ENCODE measurements around the gene CD207. TPM values are rescaled to one million over a fixed set of nuclear protein-coding genes. Genes with fewer than 3 reads are reported as not detected.

The CD207 gene
- total and polyA plus RNA-seq, 4 donors = not detected

- no peaks in the 10 kb centered on the region for H3K9me3 ChIP-seq (ENCODE audit: control insufficient read depth in 4 of 4, low read length in 3 of 4)
- TF ChIP-seq ATF3 (IDR thresholded peaks at IDR 0.05) = no peak
- TF ChIP-seq SP1 (IDR thresholded peaks at IDR 0.05) = no peak
- TF ChIP-seq RAD21 (IDR thresholded peaks at IDR 0.05) = no peak
- no peak for TF ChIP-seq FOXA1 (IDR thresholded peaks at IDR 0.05)
- no peak for TF ChIP-seq RXRA (IDR thresholded peaks at IDR 0.05)
- no peak for TF ChIP-seq MAX (IDR thresholded peaks at IDR 0.05)
- TF ChIP-seq REST (IDR thresholded peaks at IDR 0.05) = no peak
- TF ChIP-seq FOXA2 (IDR thresholded peaks at IDR 0.05) = no peak
- TF ChIP-seq EGR1 (IDR thresholded peaks at IDR 0.05; ENCODE audit: low read depth in 2 of 2) = no peak
- no peak for TF ChIP-seq JUND (IDR thresholded peaks at IDR 0.05)
- no peak for TF ChIP-seq ZBTB33 (IDR thresholded peaks at IDR 0.05)
- TF ChIP-seq NR2F2 (IDR thresholded peaks at IDR 0.05) = no peak
- no peak for TF ChIP-seq HNF4A (conservative IDR thresholded peaks at IDR 0.05)
- no peak for TF ChIP-seq HNF4G (IDR thresholded peaks at IDR 0.05)
- no peak for TF ChIP-seq YY1 (IDR thresholded peaks at IDR 0.05)
- H3K4me1 ChIP-seq (ENCODE audit: control insufficient read depth in 4 of 4, insufficient read depth in 4 of 4, low read length in 3 of 4) = no peaks in the 10 kb centered on the region
- H3K27me3 ChIP-seq (ENCODE audit: control insufficient read depth in 4 of 4, insufficient read depth in 4 of 4, low read length in 3 of 4) = no peaks in the 10 kb centered on the region
- no peak overlapping the region for H3K4me3 ChIP-seq (ENCODE audit: low read depth in 1 of 3, low read length in 3 of 3)
- no peak for DNase-seq (ENCODE audit: low spot score)
- 93% methylated on average over 8 of the region's 8 CpGs for WGBS
- no peak overlapping the region for H3K9ac ChIP-seq (ENCODE audit: low read depth in 1 of 2, low read length in 2 of 2)
- no peaks in the 10 kb centered on the region for H3K36me3 ChIP-seq (ENCODE audit: control insufficient read depth in 4 of 4, insufficient read depth in 3 of 4, low read depth in 1 of 4, low read length in 3 of 4)
- no peak overlapping the region for H3K27ac ChIP-seq (ENCODE audit: low read depth in 1 of 2, low read length in 2 of 2)
Measured at GRCh38 chr2:70822843-70823242, 12.8 kb downstream of the CD207 start.

GRCh38 chr2:70820499-70820898, 15.1 kb downstream of the CD207 start, which contains the start of gene CLEC4F:
TSS of gene CLEC4F (minus strand) at chr2:70820599. CDS start at chr2:70820523, 76 bp downstream.
- Histone ChIP-seq H3K9ac (ENCODE audit: low read depth in 1 of 2, low read length in 2 of 2) (no peak within 1 kb of the TSS), H3K9me3 (ENCODE audit: control insufficient read depth in 4 of 4, low read length in 3 of 4) (no peaks in the 10 kb centered on the region), H3K27me3 (ENCODE audit: control insufficient read depth in 4 of 4, insufficient read depth in 4 of 4, low read length in 3 of 4) (no peaks in the 10 kb centered on the region), H3K36me3 (ENCODE audit: control insufficient read depth in 4 of 4, insufficient read depth in 3 of 4, low read depth in 1 of 4, low read length in 3 of 4) (no peaks in the 10 kb centered on the region), H3K27ac (ENCODE audit: low read depth in 1 of 2, low read length in 2 of 2) (no peak within 1 kb of the TSS), H3K4me1 (ENCODE audit: control insufficient read depth in 4 of 4, insufficient read depth in 4 of 4, low read length in 3 of 4) (no peaks in the 10 kb centered on the region), H3K4me3 (ENCODE audit: low read depth in 1 of 3, low read length in 3 of 3) (no peak within 1 kb of the TSS)
- no peak for TF ChIP-seq NR2F2 (IDR thresholded peaks at IDR 0.05)
- TF ChIP-seq HNF4A (conservative IDR thresholded peaks at IDR 0.05) = no peak
- no peak for TF ChIP-seq JUND (IDR thresholded peaks at IDR 0.05)
- TF ChIP-seq TAF1 (conservative IDR thresholded peaks at IDR 0.05) = no peak
- TF ChIP-seq CTCF (IDR thresholded peaks at IDR 0.05; ENCODE audit: low read depth, low read length, missing input control) = no peak
- no peak for TF ChIP-seq GABPA (IDR thresholded peaks at IDR 0.05 in 1 of 2, conservative IDR thresholded peaks at IDR 0.05 in 1 of 2)
- no peak for TF ChIP-seq REST (IDR thresholded peaks at IDR 0.05)
- TF ChIP-seq YY1 (IDR thresholded peaks at IDR 0.05) = no peak
- TF ChIP-seq FOXA2 (IDR thresholded peaks at IDR 0.05) = no peak
- no peak for TF ChIP-seq FOXA1 (IDR thresholded peaks at IDR 0.05)
- no peak for TF ChIP-seq ATF3 (IDR thresholded peaks at IDR 0.05)
- TF ChIP-seq MAX (IDR thresholded peaks at IDR 0.05) = no peak
- WGBS = 69% methylated on average over 7 of the region's 7 CpGs
- no peak for DNase-seq (ENCODE audit: low spot score)

Measured in liver (tissue), 9 donors.